H1 (cell line): ENCODE results near the gene TGFBI. TPM values are rescaled to one million over a fixed set of nuclear protein-coding genes. Genes with fewer than 3 reads are reported as not detected.

Source experiments
- CTCF ChIA-PET: fragments of 300-600 bp; sonication (Branson Sonifier 250); formaldehyde crosslinking; loops from one replicate; lab custom pipeline; 2021; ENCODE audit not compliant: partially characterized antibody; lab: Charles Lee
- POLR2A ChIA-PET: fragments of 300-600 bp; sonication (Branson Sonifier 250); formaldehyde crosslinking; loops from one replicate; lab custom pipeline; 2021; ENCODE audit warnings: inconsistent platforms; ENCODE audit not compliant: partially characterized antibody; lab: Charles Lee
- DNase-seq, 2 experiments: peaks; one replicate each; pipeline versions ENCODE4 v3.0.0 to v3.0.0-alpha.2; 2010 to 2022; ENCODE audit warnings: low spot score in 2 of 2, low read depth in 1 of 2, mixed read lengths in 1 of 2
- FAIRE-seq: peaks from 2 replicates; lab custom pipeline; 2011; peaks lifted over from hg19 to GRCh38; lab: Jason Lieb, UNC
- H2AFZ ChIP-seq: 2 replicates; pipeline ENCODE4 v1.8.1; 2012; ENCODE audit warnings: low read length, inconsistent platforms
- H2AK5ac ChIP-seq: 2 replicates; pipeline ENCODE4 v1.6.1; 2013; ENCODE audit warnings: low read depth, low read length
- H2BK120ac ChIP-seq: replicated peaks from 2 replicates; pipeline ENCODE3; 2013; ENCODE audit warnings: low read depth, low read length, inconsistent platforms
- H2BK12ac ChIP-seq: 2 replicates; pipeline ENCODE4 v1.6.1; 2013; ENCODE audit warnings: low read depth, low read length
- H2BK15ac ChIP-seq: 2 replicates; pipeline ENCODE4 v1.6.1; 2013; ENCODE audit warnings: low read length
- H2BK20ac ChIP-seq: 2 replicates; pipeline ENCODE4 v1.6.1; 2013; ENCODE audit warnings: low read length
- H2BK5ac ChIP-seq: 2 replicates; pipeline ENCODE4 v1.6.1; 2013; ENCODE audit warnings: low read depth, low read length
- H3K14ac ChIP-seq: 2 replicates; pipeline ENCODE4 v1.6.1; 2013; ENCODE audit warnings: inconsistent platforms; ENCODE audit not compliant: insufficient read length
- H3K18ac ChIP-seq: 2 replicates; pipeline ENCODE4 v1.6.1; 2013; ENCODE audit warnings: low read length; ENCODE audit errors: extremely low read depth
- H3K23ac ChIP-seq: 2 replicates; pipeline ENCODE4 v1.6.1; 2013; ENCODE audit warnings: inconsistent platforms; ENCODE audit not compliant: insufficient read length
- H3K23me2 ChIP-seq: 2 replicates; pipeline ENCODE4 v1.6.1; 2013; ENCODE audit warnings: low read depth, low read length
- H3K27ac ChIP-seq: 2 replicates; pipeline ENCODE4 v1.6.1; 2011; ENCODE audit warnings: low read depth, low read length, inconsistent platforms
- H3K27me3 ChIP-seq, 4 experiments: replicated peaks in 1 of 4; 1 replicate in 1 of 4; 2 replicates in 3 of 4; pipeline versions ENCODE4 v1.6.1 to v1.8.1; 2011 to 2013; ENCODE audit warnings: low read length in 3 of 4, mild to moderate bottlenecking in 3 of 4, inconsistent platforms in 2 of 4, mixed read lengths in 2 of 4, moderate library complexity in 1 of 4; ENCODE audit not compliant: control insufficient read depth in 3 of 4, insufficient read depth in 3 of 4; ENCODE audit errors: extremely low read depth in 1 of 4
- H3K36me3 ChIP-seq, 4 experiments: 2 replicates each; pipeline versions ENCODE4 v1.6.1 to v1.8.1; 2011 to 2013; ENCODE audit warnings: mild to moderate bottlenecking in 4 of 4, low read length in 3 of 4, moderate library complexity in 2 of 4, control low read depth in 1 of 4, inconsistent platforms in 1 of 4; ENCODE audit not compliant: insufficient read depth in 4 of 4, control insufficient read depth in 2 of 4
- H3K4ac ChIP-seq: replicated peaks from 2 replicates; pipeline ENCODE3; 2013; ENCODE audit warnings: low read length, low read depth, mixed read lengths, inconsistent platforms; ENCODE audit not compliant: insufficient read length
- H3K4me1 ChIP-seq, 4 experiments: replicated peaks in 1 of 4; 1 replicate in 1 of 4; 2 replicates in 3 of 4; pipeline versions ENCODE4 v1.6.1 to v1.8.1; 2011 to 2013; ENCODE audit warnings: low read length in 3 of 4, inconsistent platforms in 2 of 4, mixed read lengths in 1 of 4; ENCODE audit not compliant: insufficient read depth in 4 of 4, control insufficient read depth in 3 of 4
- H3K4me2 ChIP-seq, 2 experiments: 2 replicates each; pipeline versions ENCODE4 v1.6.1 to v1.8.1; 2011 to 2013; ENCODE audit warnings: low read depth in 2 of 2, low read length in 2 of 2, control low read depth in 1 of 2, inconsistent platforms in 1 of 2, mild to moderate bottlenecking in 1 of 2; ENCODE audit not compliant: insufficient read depth in 1 of 2
- H3K4me3 ChIP-seq, 4 experiments: fragments of 200-600, 300-600 bp in 1 of 4; sonication (generic), shearing (Covaris generic), sonication (Bioruptor Twin) in 1 of 4; 2 replicates each; pipeline versions ENCODE4 v1.5.1 to v1.8.1; 2011 to 2016; ENCODE audit warnings: low read length in 4 of 4, low read depth in 3 of 4, control low read depth in 2 of 4, inconsistent platforms in 2 of 4, mild to moderate bottlenecking in 2 of 4, mixed read lengths in 1 of 4, moderate library complexity in 1 of 4; ENCODE audit not compliant: insufficient read depth in 2 of 4; ENCODE audit errors: extremely low read depth in 1 of 4
- H3K56ac ChIP-seq: replicated peaks from 2 replicates; pipeline ENCODE3; 2013; ENCODE audit warnings: low read depth, mild to moderate bottlenecking, mixed read lengths, low read length, inconsistent platforms; ENCODE audit not compliant: insufficient read length
- H3K79me1 ChIP-seq: 2 replicates; pipeline ENCODE4 v1.6.1; 2013; ENCODE audit warnings: low read depth, low read length, control low read depth
- H3K79me2 ChIP-seq, 2 experiments: 2 replicates each; pipeline versions ENCODE4 v1.6.1 to v1.8.1; 2012 to 2013; ENCODE audit warnings: low read length in 2 of 2, mild to moderate bottlenecking in 2 of 2, inconsistent platforms in 1 of 2; ENCODE audit not compliant: insufficient read depth in 2 of 2, control insufficient read depth in 1 of 2
- H3K9ac ChIP-seq, 4 experiments: replicated peaks in 1 of 4; 1 replicate in 1 of 4; 2 replicates in 3 of 4; pipeline versions ENCODE4 v1.6.1 to v1.8.1; 2011 to 2013; ENCODE audit warnings: low read depth in 3 of 4, low read length in 3 of 4, control low read depth in 2 of 4, mild to moderate bottlenecking in 2 of 4, moderate library complexity in 2 of 4, inconsistent platforms in 1 of 4; ENCODE audit errors: extremely low read depth in 1 of 4
- H3K9me3 ChIP-seq, 2 experiments: 2 replicates each; pipeline versions ENCODE4 v1.6.1 to v1.8.1; 2012 to 2013; ENCODE audit warnings: mild to moderate bottlenecking in 2 of 2, moderate library complexity in 2 of 2, control low read depth in 1 of 2, inconsistent platforms in 1 of 2, low read depth in 1 of 2, low read length in 1 of 2, mixed read lengths in 1 of 2; ENCODE audit not compliant: insufficient read depth in 2 of 2
- H4K20me1 ChIP-seq, 2 experiments: replicated peaks in 1 of 2; 2 replicates each; pipeline versions ENCODE3 to v1.8.1; 2011 to 2013; ENCODE audit warnings: inconsistent platforms in 2 of 2, low read length in 2 of 2, mild to moderate bottlenecking in 1 of 2; ENCODE audit not compliant: insufficient read depth in 2 of 2, control insufficient read depth in 1 of 2
- H4K5ac ChIP-seq: 2 replicates; pipeline ENCODE4 v1.6.1; 2013; ENCODE audit warnings: low read length, low read depth, mixed read lengths, inconsistent platforms; ENCODE audit not compliant: insufficient read length
- H4K8ac ChIP-seq: 2 replicates; pipeline ENCODE4 v1.8.0; 2013; ENCODE audit warnings: mild to moderate bottlenecking, moderate library complexity, low read length, inconsistent platforms; ENCODE audit not compliant: insufficient read depth; ENCODE audit errors: extremely low read depth
- H4K91ac ChIP-seq: replicated peaks from 2 replicates; pipeline ENCODE3; 2013; ENCODE audit warnings: low read length, mixed read lengths, inconsistent platforms; ENCODE audit not compliant: insufficient read length
- CREB1 ChIP-seq: IDR thresholded peaks from 2 replicates; pipeline ENCODE4 v1.6.1; 2012; ENCODE audit warnings: inconsistent platforms
- HDAC6 ChIP-seq: IDR thresholded peaks from one replicate; pipeline ENCODE4 v1.7.1; 2012; ENCODE audit warnings: low read depth, mild to moderate bottlenecking, inconsistent platforms, low read length, moderate library complexity
- WGBS, 2 experiments: shearing (Covaris generic) in 1 of 2; methylation state at CpG; one replicate each; pipeline versions ENCODE4 v1.1.6 to v1.1.7; 2013 to 2015; ENCODE audit warnings: low lambda C conversion rate in 2 of 2, mixed read lengths in 2 of 2, inconsistent platforms in 1 of 2, low coverage in 1 of 2, missing lambda C conversion rate in 1 of 2; ENCODE audit not compliant: insufficient replicate concordance in 2 of 2, insufficient coverage in 1 of 2, insufficient read length in 1 of 2; ENCODE audit errors: extremely low coverage in 1 of 2, missing lambda C conversion rate in 1 of 2; 5-methylcytosine and 5-hydroxymethylcytosine counted together
- polyA plus RNA-seq, 7 experiments: library from polyadenylated mRNA; depleted of rRNA in 3 of 7; stranded (reverse) in 5 of 7; unstranded in 2 of 7; fragments of >200 nt in 5 of 7; fragments of 200-250 nt in 2 of 7; gene quantifications; 1 replicate in 5 of 7; 2 replicates in 1 of 7; 4 replicates in 1 of 7; pipeline versions ENCODE4 v1.2.1 to v1.2.3, GENCODE V29; 2011 to 2013; ENCODE audit warnings: missing spikeins in 2 of 7, mixed read lengths in 2 of 7
- total RNA-seq: library from RNA; stranded (reverse); fragmentation: NEBNext Ultra II Directional; extraction: Animal tissue kit (Norgen Biotek cat#: 25700); gene quantifications from 2 replicates; pipeline ENCODE4 v1.2.1, GENCODE V29; 2021

TGFBI gene
- total and polyA plus RNA-seq, 2 of the 8 experiments (the other 6 are each of a cell fraction or from before 2014, with no cell fraction given): 6.0 to 8.5 TPM

- CTCF ChIA-PET: interaction anchor here (0.9 to 5.9 kb wide), 4 partner anchors 17 to 44 kb away, joined by 3 to 27 read pairs (median 10); no protein-coding TSS in a partner anchor
- 94% methylated on average over 1 of the region's 1 CpG; no CpG with 5 or more reads in 1 of the 2 experiments for WGBS, 2 experiments
- Histone ChIP-seq H3K4me3 (no peak overlapping the region), H3K23me2 (no peaks in the 10 kb centered on the region), H3K9me3 (no peaks in the 10 kb centered on the region), H2BK20ac (no peak overlapping the region), H4K8ac (no peak overlapping the region), H3K4me2 (no peak overlapping the region)
- TF ChIP-seq HDAC6 (no peak), CREB1 (no peak)
- TF ChIP-seq, all 59 proteins: peak for 0
- Histone ChIP-seq H2BK5ac (no peak overlapping the region), H2BK12ac (no peak overlapping the region), H2AK5ac (no peak overlapping the region), H2AFZ (no peak overlapping the region), H3K4ac (no peak overlapping the region), H2BK15ac (no peak overlapping the region), H2BK120ac (no peak overlapping the region), H4K20me1 (peaks cover 0 to 1% of the 10 kb centered on the region in 2 experiments), H4K91ac (no peak overlapping the region), H3K79me1 (no peaks in the 10 kb centered on the region), H3K27me3 (peaks cover 7 to 14% (median 11%) of the 10 kb centered on the region in 4 experiments), H3K9ac (no peak overlapping the region), H3K14ac (no peak overlapping the region), H3K27ac (no peak overlapping the region), H3K23ac (no peak overlapping the region), H3K79me2 (no peaks in the 10 kb centered on the region), H4K5ac (no peak overlapping the region), H3K56ac (no peak overlapping the region), H3K18ac (no peak overlapping the region), H3K36me3 (no peaks in the 10 kb centered on the region), H3K4me1 (peaks cover 0 to 4% (median 1%) of the 10 kb centered on the region in 4 experiments; a peak in 3 of 7 replicates)
- DNase-seq (no peak), FAIRE-seq (no peak)
- POLR2A ChIA-PET: no interaction called here
Observed at GRCh38 chr5:136034492-136034891, 5.7 kb downstream of the TGFBI start.
